MG63 (cell line): ENCODE data around the gene SPAG9. TPM values are rescaled to one million over a fixed set of nuclear protein-coding genes. Genes with fewer than 3 reads are reported as not detected.
"Not testable (repeated sequence)": the region's sequence is repeated elsewhere in the genome, so short reads cannot be mapped to it uniquely, and the experiment has no call there.

Source experiments
- DNase-seq: peaks from one replicate; pipeline ENCODE4 v3.0.0-alpha.2; 2020
- H3K27me3 ChIP-seq: fragments of 250-450 bp; sonication (Bioruptor Pico); 2 replicates; pipeline ENCODE4 v1.5.1; 2020; ENCODE audit warnings: mild to moderate bottlenecking, moderate library complexity
- H3K36me3 ChIP-seq: fragments of 250-450 bp; sonication (Bioruptor Pico); 2 replicates; pipeline ENCODE4 v1.5.1; 2020; ENCODE audit warnings: mild to moderate bottlenecking, moderate library complexity
- H3K4me3 ChIP-seq: fragments of 250-450 bp; sonication (Bioruptor Pico); 2 replicates; pipeline ENCODE4 v1.5.1; 2020; ENCODE audit warnings: mild to moderate bottlenecking, moderate library complexity
- H3K9me3 ChIP-seq: fragments of 250-450 bp; sonication (Bioruptor Pico); 2 replicates; pipeline ENCODE4 v1.5.1; 2020; ENCODE audit warnings: mild to moderate bottlenecking, moderate library complexity
- total RNA-seq: library from RNA; depleted of rRNA; stranded (reverse); fragments of >200 nt; shearing (Covaris generic); gene quantifications from 2 replicates; pipeline ENCODE4 v1.2.3, GENCODE V29; 2014; ENCODE audit warnings: low replicate concordance

The SPAG9 gene
- total RNA-seq, 1 experiment from 2014 or later = 53.8 TPM

DNA sequence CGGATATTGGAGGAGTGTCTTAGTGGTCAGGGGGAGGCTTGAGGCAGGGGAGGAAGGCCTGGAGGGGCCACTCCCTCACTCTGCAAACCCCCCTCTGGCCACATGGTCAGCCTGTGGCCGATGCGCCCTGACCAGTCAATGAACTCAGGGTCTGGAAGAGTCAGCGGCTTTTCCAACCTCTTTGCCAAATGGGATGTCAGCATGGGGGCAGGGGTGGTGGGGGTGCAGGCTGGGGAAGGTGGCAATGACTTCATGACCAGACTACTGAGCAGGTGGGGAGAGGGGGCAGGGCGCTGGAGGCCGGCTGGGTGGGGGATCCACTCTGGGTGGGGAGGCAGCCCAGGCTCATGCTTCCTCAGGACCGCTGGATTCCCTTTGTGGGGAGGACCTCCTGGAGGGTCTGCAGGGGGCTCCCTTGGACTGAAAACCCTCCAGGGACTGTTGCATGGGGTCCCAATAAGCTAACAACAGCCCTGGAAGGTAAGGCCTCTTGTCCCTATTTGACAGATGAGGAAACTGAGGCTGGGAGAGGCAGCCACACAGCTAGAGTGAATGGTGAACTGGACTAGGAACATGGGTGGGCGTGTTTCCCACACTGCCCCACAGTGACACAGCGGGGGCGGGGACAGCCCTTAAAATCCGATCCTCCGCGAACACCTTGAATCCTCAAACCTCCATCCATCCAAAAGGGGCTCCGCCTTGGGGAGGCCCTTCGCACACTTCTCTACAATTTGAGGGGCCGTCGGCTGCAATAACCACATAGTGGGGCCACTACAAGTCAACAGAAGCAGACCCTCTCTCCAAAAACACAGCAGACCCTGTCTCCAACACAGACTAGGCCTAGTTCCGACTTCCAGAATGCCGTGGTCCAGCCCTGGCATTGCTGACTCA lies 173.5 kb downstream of the SPAG9 start:
- H3K27me3 ChIP-seq = no peaks in the 10 kb centered on the region
- no peak for DNase-seq

DNA sequence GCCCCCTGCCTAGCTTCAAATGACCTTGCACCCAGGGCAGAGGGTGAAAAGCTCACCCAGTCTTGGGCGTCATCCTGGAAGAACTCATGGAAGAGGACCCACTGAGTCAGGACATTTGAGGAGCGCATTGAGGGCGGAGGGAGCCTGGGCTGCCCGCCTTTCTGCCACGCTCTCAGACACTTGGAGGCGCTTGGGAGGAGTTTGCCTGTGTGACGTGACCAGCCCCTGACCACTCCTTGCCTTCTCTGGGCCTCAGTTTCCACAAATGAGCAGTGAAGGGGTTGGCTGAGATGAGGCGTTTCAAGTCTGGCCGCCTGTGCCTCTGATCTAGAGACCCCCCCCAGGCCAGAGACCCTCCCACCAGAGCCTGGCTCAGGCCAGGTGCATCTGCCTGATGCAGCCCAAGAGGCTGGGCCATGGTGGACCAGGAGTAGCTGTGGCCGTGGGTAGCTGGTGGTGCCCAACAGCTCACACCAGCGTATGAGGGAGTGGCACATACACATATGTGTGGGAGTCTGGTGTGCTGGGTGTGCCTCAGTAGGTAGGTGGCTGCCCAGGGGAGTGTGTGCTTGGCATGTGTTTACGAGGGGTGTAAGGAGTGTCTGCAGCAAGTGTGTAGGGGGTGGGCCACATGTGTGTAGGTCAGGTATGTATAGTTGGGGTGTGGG lies 174.3 kb downstream of the SPAG9 start:
- Histone ChIP-seq H3K36me3 (no peaks in the 10 kb centered on the region), H3K4me3 (no peak overlapping the region), H3K9me3 (no peaks in the 10 kb centered on the region), H3K27me3 (no peaks in the 10 kb centered on the region)
- no peak for DNase-seq

More for the DNA sequence above, 173.5 kb downstream of the SPAG9 start:
- H3K9me3 ChIP-seq = no peaks in the 10 kb centered on the region
- H3K4me3 ChIP-seq = no peak overlapping the region
- H3K36me3 ChIP-seq = no peaks in the 10 kb centered on the region

DNA sequence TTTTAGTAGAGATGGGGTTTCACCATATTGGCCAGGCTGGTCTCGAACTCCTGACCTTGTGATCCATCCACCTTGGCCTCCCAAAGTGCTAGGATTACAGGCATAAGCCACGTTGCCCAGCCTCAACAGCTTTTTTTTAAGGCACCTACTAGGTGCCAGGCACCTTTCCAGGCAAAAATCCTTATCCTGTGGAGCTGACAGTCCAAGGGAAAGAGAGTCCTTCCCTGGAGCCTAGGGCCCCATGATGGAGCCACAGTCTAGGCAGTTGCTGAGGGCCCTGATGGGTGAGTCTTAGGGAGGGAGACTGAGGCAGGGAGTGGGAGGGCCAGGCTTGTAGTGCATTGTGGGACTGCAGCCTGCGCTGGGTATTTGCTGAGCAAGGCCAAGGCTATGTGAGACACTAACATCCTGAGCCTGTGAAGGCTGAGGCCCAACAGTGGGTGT lies 174.9 kb downstream of the SPAG9 start:
- Histone ChIP-seq H3K4me3 (no peak overlapping the region), H3K9me3 (no peaks in the 10 kb centered on the region), H3K36me3 (no peaks in the 10 kb centered on the region), H3K27me3 (no peaks in the 10 kb centered on the region)
- DNase-seq = no peak

DNA sequence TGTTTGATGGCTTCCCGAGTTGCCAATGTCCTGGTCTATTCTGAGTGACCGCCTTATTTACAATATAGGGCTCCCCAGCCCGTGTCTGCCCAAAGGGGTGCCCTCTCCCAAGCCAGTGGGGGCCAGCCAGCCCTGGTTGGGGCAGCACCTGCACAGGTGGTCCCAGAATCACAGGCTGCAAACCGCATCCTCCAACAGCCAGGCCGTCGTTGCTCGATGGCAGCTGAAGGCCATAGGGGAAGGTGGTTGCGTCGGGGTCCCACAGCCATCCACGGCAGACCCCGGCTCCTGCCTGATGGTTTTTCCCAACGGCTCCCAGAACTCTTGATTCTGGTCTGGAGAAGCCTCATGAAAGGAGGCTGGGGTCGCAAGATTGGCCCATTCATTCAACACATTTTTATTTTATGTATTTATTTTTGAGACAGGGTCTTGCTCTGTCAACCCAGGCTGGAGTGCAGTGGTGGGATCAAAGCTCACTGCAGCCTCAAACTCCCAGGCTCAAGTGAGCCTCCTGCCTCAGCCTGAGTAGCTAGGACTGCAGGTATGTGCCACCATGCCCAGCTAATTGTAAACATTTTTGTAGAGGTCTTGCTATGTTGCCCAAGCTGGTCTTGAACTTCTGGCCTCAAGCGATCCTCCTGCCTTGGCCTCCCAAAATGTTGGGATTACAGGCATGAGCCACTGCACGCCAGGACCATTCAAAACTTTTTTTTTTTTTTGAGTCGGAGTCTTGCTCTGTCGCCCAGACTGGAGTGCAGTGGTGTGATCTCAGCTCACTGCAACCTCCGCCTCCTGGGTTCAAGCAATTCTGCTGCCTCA lies 175.6 kb downstream of the SPAG9 start:
- no peaks in the 10 kb centered on the region for H3K9me3 ChIP-seq
- no peak overlapping the region for H3K4me3 ChIP-seq
- no peak for DNase-seq
- no peaks in the 10 kb centered on the region for H3K36me3 ChIP-seq
- no peaks in the 10 kb centered on the region for H3K27me3 ChIP-seq

DNA sequence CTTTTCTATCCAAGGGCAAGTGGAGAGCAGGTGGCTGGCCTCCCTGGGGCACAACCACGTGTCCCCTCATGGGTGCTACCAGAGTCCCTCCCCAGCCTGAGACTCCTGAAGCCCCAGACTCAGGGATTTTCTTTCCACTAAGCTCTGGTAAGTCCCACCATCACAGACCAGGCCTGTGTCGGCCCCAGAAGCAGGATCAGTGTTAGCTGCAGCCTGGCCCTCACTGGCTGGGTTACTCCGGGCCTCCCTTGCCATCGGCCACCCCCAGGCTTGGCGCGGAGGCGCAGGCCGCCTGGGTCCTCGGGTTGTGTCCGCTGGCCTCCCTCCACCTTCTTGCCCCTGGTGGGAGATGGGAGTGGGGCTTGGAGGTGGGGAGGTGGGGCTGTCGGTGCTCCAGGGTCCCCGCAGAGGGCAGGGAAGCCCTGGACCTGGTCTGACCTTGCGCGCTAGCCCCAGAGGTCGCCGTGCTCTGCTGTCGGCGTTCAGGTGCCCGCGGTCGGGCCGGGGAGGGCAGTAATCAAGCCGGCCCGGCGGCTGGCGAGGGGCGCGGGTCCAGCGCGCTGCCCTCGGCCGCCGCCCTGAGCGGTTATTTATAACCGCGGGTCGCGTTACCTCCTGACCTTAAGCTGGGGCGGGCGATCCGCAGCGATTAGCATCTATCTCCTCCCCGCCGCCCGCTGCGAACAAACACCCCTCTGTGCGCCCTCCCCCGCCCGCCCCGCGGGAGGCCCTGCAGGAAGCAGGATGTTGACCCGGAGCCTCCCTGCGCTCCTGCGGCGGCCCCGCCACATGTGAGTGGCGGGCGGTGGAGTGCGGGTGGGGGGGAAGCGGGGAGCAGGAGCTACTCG lies 176.4 kb downstream of the SPAG9 start:
- Histone ChIP-seq H3K36me3 (no peaks in the 10 kb centered on the region), H3K9me3 (no peaks in the 10 kb centered on the region), H3K27me3 (no peaks in the 10 kb centered on the region), H3K4me3 (no peak overlapping the region)
- no peak for DNase-seq

DNA sequence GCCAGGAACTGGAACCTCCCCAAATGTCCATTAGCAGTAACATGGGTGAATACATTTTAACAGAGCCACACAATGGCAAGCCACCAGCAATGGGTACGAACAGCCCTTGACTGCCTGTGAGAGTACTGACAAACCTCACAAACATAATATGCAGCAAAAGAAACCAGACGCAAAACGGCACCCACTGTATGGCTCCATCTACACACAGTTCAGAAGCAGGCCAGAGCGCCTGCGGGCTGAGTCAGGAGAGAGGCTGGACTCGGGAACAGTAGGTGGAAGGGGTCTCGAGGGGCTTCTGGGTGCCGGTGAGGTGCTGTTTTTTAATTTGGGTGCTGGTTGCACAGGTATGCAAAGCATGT lies 177.1 kb downstream of the SPAG9 start:
- no peaks in the 10 kb centered on the region for H3K9me3 ChIP-seq
- no peaks in the 10 kb centered on the region for H3K36me3 ChIP-seq
- no peak overlapping the region for H3K4me3 ChIP-seq
- no peak for DNase-seq
- no peaks in the 10 kb centered on the region for H3K27me3 ChIP-seq

DNA sequence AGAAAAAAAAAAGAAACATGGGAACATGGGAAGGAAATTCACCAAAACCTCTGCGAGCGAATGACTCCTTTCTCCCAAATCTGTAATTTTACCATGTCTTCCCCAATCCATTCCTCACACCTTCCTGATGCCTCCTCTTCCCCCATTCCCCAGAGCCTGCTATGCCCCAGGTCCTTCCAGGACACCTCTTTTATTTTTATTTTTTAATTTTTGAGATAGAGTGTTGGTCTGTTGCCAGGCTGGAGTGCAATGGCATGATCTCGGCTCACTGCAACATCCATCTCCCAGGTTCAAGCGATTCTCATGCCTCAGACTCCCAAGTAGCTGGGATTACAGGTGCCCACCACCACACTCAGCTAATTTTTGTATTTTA lies 179.0 kb downstream of the SPAG9 start:
- not testable (repeated sequence) for DNase-seq, H3K9me3 ChIP-seq, H3K4me3 ChIP-seq, H3K27me3 ChIP-seq, H3K36me3 ChIP-seq

DNA sequence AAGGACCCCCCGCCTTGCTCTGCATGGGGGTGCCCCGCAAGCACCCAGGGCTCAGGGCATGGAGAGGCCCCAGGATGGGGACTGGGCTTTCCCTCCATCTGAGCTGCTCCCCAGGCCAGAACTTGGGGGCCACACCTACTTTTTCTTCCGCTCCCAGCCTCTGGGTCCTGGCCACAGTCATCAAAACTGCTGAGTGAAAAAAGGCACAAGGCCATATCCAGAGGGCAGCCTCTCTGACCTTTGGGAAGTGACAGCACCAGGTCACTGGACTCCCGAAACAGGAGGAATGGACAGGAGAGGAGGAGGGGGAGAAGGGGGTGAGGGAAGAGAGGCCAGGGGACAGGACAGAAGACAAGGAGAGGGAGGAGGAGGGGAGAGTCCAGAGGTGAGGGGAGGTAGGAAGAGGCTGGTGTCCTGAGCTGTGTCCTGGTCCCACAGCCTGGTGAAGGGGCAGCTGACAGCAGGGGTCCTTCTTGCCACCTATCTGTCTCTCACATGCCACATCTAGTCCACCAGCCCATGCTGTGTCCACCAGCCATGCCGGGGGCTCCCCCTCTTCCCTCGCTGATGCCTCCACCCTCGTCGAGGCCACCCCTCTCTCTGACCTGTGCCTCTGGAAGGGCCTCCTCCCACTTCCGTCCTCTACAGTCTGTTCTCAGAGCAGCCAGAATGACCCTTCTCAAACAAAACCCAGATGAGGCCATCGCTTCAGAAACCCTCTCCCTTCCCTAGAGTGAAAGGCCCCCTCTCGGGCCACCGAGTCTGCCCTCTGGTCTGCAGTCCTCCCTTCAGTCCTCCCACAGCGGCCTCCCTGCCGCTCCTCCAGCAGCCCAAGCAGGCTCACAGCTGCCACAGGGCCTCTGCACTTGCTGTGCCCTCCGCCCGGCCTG lies 180.6 kb downstream of the SPAG9 start:
- no peaks in the 10 kb centered on the region for H3K36me3 ChIP-seq
- DNase-seq = no peak
- H3K9me3 ChIP-seq = no peaks in the 10 kb centered on the region
- H3K4me3 ChIP-seq = no peak overlapping the region
- no peaks in the 10 kb centered on the region for H3K27me3 ChIP-seq

DNA sequence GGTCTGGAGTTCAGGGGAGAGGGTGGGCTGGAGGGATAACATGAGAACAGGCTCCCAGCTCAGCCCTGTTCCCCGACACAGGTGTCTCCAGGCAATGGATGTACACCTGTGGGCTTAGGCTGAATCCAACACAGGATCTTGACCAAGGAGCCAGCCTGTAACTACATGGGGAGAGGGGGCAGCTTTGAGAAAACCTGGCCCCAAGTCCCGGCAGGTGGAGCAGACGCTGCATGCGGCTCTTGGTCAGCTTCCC lies 181.2 kb downstream of the SPAG9 start:
- no peak overlapping the region for H3K4me3 ChIP-seq
- no peaks in the 10 kb centered on the region for H3K27me3 ChIP-seq
- H3K9me3 ChIP-seq = no peaks in the 10 kb centered on the region
- no peak for DNase-seq
- no peaks in the 10 kb centered on the region for H3K36me3 ChIP-seq

DNA sequence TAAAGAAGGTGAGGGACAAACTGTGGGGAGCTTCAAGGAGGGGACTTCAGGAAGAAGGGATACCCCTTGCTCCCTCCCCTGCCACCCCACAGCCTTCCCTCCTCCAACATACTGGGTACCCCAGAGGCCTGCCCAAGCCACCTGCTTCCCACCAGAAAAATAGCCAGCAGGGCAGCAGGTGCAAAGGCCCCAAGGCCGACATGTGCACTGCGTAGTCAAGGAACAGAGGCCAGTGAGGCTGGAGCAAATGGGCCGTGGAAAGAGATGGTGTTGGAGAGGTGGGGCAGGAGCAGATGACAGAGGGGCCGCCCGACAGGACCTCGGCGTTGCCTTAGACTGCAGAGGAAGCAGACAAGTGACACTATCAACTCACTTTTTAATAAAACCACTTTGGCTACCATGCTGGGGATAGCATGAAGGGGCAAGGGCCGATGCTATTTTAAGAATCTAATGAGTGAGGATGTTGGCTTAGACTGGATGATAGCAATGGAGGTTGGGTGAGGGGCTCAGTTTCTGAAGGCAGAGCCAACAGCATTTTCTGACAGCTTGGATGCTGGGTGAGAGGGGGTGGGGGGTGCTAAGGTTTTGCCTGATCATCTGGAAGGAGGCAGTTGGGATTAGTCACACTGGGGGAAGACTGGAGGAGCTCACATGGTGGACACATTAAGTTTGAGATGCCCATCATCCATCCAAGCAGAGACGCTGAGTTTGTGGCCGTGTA lies 181.7 kb downstream of the SPAG9 start:
- Histone ChIP-seq H3K36me3 (no peaks in the 10 kb centered on the region), H3K27me3 (no peaks in the 10 kb centered on the region), H3K9me3 (no peaks in the 10 kb centered on the region), H3K4me3 (no peak overlapping the region)
- no peak for DNase-seq

DNA sequence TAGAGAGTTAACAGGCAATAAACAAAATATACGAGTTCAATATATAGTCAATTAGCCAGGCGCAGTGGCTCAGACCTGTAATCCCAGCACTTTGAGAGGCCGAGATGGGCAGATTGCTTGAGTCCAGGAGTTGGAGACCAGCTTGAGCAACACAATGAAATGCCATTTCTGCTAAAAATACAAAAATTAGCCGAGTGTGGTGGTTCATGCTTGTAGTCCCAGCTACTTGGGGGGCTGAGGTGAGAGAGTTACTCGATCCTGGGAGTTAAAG lies 184.7 kb downstream of the SPAG9 start:
- Histone ChIP-seq H3K36me3 (no peaks in the 10 kb centered on the region), H3K27me3 (no peaks in the 10 kb centered on the region), H3K4me3 (no peak overlapping the region), H3K9me3 (no peaks in the 10 kb centered on the region)
- no peak for DNase-seq

DNA sequence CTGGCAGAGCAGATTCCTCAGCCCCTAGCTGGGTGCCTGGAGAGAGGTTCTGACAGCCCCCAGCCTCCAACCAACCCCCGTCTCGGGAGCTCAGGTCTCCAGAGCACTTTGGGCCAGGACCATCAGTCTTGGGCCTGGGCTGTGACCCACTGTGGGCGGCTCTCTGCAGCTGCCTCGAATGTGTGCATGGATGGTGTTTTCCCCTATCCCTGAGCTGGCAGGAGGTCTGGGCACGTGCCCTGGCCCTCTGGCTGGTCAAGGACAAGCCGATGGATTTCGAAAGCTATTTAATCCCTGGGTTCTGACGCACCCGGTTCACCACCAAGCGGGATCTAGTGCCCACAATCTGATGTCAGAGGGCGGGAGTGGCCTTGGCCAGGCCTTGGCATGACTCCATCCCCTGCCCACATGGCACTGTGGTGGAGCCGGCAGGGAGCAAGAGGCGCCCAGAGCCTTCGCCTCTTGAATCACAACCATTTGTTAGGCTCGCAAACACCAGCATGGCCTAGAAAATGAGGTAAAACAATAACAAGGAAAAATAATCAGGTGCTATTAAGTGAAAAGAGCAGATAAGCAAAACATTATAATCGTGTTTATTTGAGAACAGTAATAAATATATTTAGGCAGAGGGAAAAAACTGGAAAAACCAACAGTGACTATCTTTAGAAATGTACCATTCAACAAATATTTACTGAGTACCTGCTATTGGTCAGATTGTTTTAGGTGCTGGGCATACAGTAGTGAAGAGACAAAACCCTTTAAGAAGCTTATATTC lies 185.3 kb downstream of the SPAG9 start:
- no peak overlapping the region for H3K4me3 ChIP-seq
- peak; percentile 98 for DNase-seq
- no peaks in the 10 kb centered on the region for H3K9me3 ChIP-seq
- H3K36me3 ChIP-seq = no peaks in the 10 kb centered on the region
- H3K27me3 ChIP-seq = no peaks in the 10 kb centered on the region

DNA sequence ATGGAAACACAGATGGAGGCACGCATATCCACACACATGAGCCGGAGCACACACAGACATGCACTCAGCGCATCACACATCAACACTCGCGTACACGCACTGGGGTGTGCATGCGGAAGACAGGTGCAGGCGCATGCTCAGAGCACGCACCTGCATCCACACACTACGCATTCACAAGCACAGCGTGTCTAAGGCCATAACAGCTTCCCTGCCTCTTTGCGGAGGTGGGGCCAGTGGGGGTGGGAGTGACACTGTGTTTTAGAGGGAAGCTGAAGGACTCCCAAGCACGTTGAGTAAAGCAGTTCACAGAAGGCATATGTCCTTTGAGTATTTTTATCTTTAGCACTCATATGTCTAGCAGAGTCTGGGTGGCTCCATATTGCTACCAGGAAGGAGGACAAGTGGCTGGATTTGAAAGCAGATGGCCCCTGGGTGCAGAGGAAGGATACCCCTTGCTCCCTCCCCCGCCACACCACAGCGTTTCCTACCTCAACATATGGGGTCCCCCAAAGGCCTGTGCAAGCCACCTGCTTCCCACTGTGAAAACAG lies 185.9 kb downstream of the SPAG9 start:
- no peak overlapping the region for H3K4me3 ChIP-seq
- no peak for DNase-seq
- no peaks in the 10 kb centered on the region for H3K27me3 ChIP-seq
- no peaks in the 10 kb centered on the region for H3K9me3 ChIP-seq
- H3K36me3 ChIP-seq = no peaks in the 10 kb centered on the region

DNA sequence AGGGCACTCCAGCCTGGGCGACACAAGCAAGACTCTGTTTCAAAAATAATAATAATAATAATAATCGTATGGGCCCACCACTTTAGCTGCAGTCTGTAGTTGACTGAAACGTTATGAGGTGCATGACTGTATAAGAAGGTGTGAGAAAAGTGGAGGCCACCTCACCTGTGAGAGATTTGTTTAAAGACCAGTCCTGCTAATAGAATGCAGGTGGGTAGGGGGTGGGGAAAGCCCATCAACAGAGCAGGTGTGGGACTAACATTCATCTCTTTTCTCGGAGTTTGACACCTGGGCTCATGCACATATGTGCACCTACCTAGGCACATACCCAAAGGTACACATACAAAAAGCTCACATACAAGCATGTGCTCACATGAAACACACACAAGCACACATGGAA lies 186.5 kb downstream of the SPAG9 start:
- H3K9me3 ChIP-seq = no peaks in the 10 kb centered on the region
- DNase-seq = no peak
- no peaks in the 10 kb centered on the region for H3K36me3 ChIP-seq
- H3K4me3 ChIP-seq = no peak overlapping the region
- no peaks in the 10 kb centered on the region for H3K27me3 ChIP-seq
